Activated T-cell treated with anti-CD3 and anti-CD28 coated beads, Interleukin-2, amount 50 U/mL, for 4 hours (primary cell): ENCODE data around the gene MAZ. TPM values are rescaled to one million over a fixed set of nuclear protein-coding genes. Genes with fewer than 3 reads are reported as not detected.
"Not testable (repeated sequence)": the region's sequence is repeated elsewhere in the genome, so short reads cannot be mapped to it uniquely, and the experiment has no call there.

Experiments used
- ATAC-seq, 2 donors: fragments of 200-7000 bp; cut with Tn5 transposase; one replicate each; pipeline ENCODE4 v1.10.0; 2021
- DNase-seq: peaks from one replicate; pipeline ENCODE4 v3.0.0-alpha.2; 2020
- H3K27me3 Mint-ChIP-seq: one replicate; pipeline ENCODE4 v1.8.0; 2021; ENCODE audit warnings: low read depth, mixed read lengths
- H3K36me3 Mint-ChIP-seq: one replicate; pipeline ENCODE4 v1.8.0; 2022; ENCODE audit warnings: mixed read lengths; ENCODE audit not compliant: insufficient read depth
- H3K4me1 Mint-ChIP-seq: one replicate; pipeline ENCODE4 v1.8.0; 2021; ENCODE audit warnings: low read depth, mixed read lengths
- H3K4me3 Mint-ChIP-seq: one replicate; pipeline ENCODE4 v1.8.0; 2021; ENCODE audit warnings: mild to moderate bottlenecking, moderate library complexity, mixed read lengths
- H3K9me3 Mint-ChIP-seq: one replicate; pipeline ENCODE4 v1.8.0; 2021; ENCODE audit warnings: mixed read lengths
- total RNA-seq, 3 donors: library from RNA; stranded (reverse); gene quantifications; one replicate each; pipeline ENCODE4 v1.2.1, GENCODE V29; 2021

MAZ gene
- total RNA-seq, 3 donors from 2014 or later, result 321 to 471 (median 409) TPM

- Mint-ChIP-seq H3K27me3 (no peaks in the 10 kb centered on the region), H3K4me1 (peaks cover 75% of the 10 kb centered on the region), H3K4me3 (peak overlapping the region; percentile 91), H3K36me3 (peaks cover 19% of the 10 kb centered on the region), H3K9me3 (no peaks in the 10 kb centered on the region)
- ATAC-seq (peak in 1 of 2 donors; percentile 2), DNase-seq (peak; percentile 31)
Measured at GRCh38 chr16:29820730-29821642, 14.7 kb downstream of the MAZ start.

- no peaks in the 10 kb centered on the region for H3K27me3 Mint-ChIP-seq
- DNase-seq, result no peak
- no peaks in the 10 kb centered on the region for H3K9me3 Mint-ChIP-seq
- ATAC-seq, result no peak
- peaks cover 80% of the 10 kb centered on the region for H3K4me1 Mint-ChIP-seq
- peak overlapping the region; percentile 91 for H3K4me3 Mint-ChIP-seq
- peaks cover 19% of the 10 kb centered on the region for H3K36me3 Mint-ChIP-seq
Measured at GRCh38 chr16:29821643-29822115, 15.3 kb downstream of the MAZ start.

- Mint-ChIP-seq H3K9me3 (no peaks in the 10 kb centered on the region), H3K36me3 (peaks cover 5% of the 10 kb centered on the region), H3K4me3 (peak overlapping the region; percentile 56), H3K27me3 (no peaks in the 10 kb centered on the region), H3K4me1 (peaks cover 78% of the 10 kb centered on the region)
- DNase-seq (no peak), ATAC-seq (no peak)
Measured at GRCh38 chr16:29824589-29825144, 18.3 kb downstream of the MAZ start.

- peaks cover 2% of the 10 kb centered on the region for H3K36me3 Mint-ChIP-seq
- ATAC-seq (peak; percentile 57 to 59), DNase-seq (no peak)
- no peaks in the 10 kb centered on the region for H3K9me3 Mint-ChIP-seq
- H3K4me3 Mint-ChIP-seq, result peak overlapping the region; percentile 56
- peaks cover 78% of the 10 kb centered on the region for H3K4me1 Mint-ChIP-seq
- H3K27me3 Mint-ChIP-seq, result no peaks in the 10 kb centered on the region
Measured at GRCh38 chr16:29825145-29826044, 19.1 kb downstream of the MAZ start.

- ATAC-seq (no peak), DNase-seq (no peak)
- Mint-ChIP-seq H3K36me3 (peaks cover 6% of the 10 kb centered on the region), H3K27me3 (no peaks in the 10 kb centered on the region), H3K9me3 (no peaks in the 10 kb centered on the region), H3K4me1 (peaks cover 73% of the 10 kb centered on the region), H3K4me3 (peak overlapping the region; percentile 73)
Measured at GRCh38 chr16:29826342-29826695, 20.0 kb downstream of the MAZ start.

GRCh38 chr16:29830774-29831173 lies 24.4 kb downstream of the MAZ start:
- ATAC-seq (no peak), DNase-seq (no peak)
- Mint-ChIP-seq H3K9me3 (no peaks in the 10 kb centered on the region), H3K27me3 (no peaks in the 10 kb centered on the region), H3K4me3 (no peak overlapping the region), H3K4me1 (peaks cover 42% of the 10 kb centered on the region), H3K36me3 (peaks cover 15% of the 10 kb centered on the region)

GRCh38 chr16:29831490-29831889 lies 25.2 kb downstream of the MAZ start:
- DNase-seq (no peak), ATAC-seq (no peak)
- Mint-ChIP-seq H3K9me3 (no peaks in the 10 kb centered on the region), H3K4me1 (peaks cover 37% of the 10 kb centered on the region), H3K27me3 (no peaks in the 10 kb centered on the region), H3K36me3 (peaks cover 16% of the 10 kb centered on the region), H3K4me3 (no peak overlapping the region)

GRCh38 chr16:29833219-29833618 lies 26.9 kb downstream of the MAZ start:
- Mint-ChIP-seq H3K36me3 (peaks cover 22% of the 10 kb centered on the region), H3K4me1 (peaks cover 22% of the 10 kb centered on the region)
- not testable (repeated sequence) for H3K27me3 Mint-ChIP-seq, H3K9me3 Mint-ChIP-seq, H3K4me3 Mint-ChIP-seq, DNase-seq, ATAC-seq

GRCh38 chr16:29834079-29834478 lies 27.8 kb downstream of the MAZ start:
- Mint-ChIP-seq H3K9me3 (no peaks in the 10 kb centered on the region), H3K27me3 (no peaks in the 10 kb centered on the region), H3K4me3 (no peak overlapping the region), H3K4me1 (peaks cover 17% of the 10 kb centered on the region), H3K36me3 (peaks cover 22% of the 10 kb centered on the region)
- DNase-seq, result no peak
- no peak for ATAC-seq

GRCh38 chr16:29835926-29836325 lies 29.6 kb downstream of the MAZ start:
- no peaks in the 10 kb centered on the region for H3K27me3 Mint-ChIP-seq
- no peak overlapping the region for H3K4me3 Mint-ChIP-seq
- DNase-seq (no peak), ATAC-seq (no peak)
- H3K36me3 Mint-ChIP-seq, result peaks cover 25% of the 10 kb centered on the region
- H3K9me3 Mint-ChIP-seq, result no peaks in the 10 kb centered on the region
- peaks cover 6% of the 10 kb centered on the region for H3K4me1 Mint-ChIP-seq

GRCh38 chr16:29836623-29837022 lies 30.3 kb downstream of the MAZ start:
- no peak for ATAC-seq
- H3K36me3 Mint-ChIP-seq, result peaks cover 27% of the 10 kb centered on the region

GRCh38 chr16:29837841-29838240 lies 31.5 kb downstream of the MAZ start:
- Mint-ChIP-seq H3K36me3 (peaks cover 29% of the 10 kb centered on the region), H3K9me3 (no peaks in the 10 kb centered on the region), H3K4me3 (no peak overlapping the region), H3K27me3 (no peaks in the 10 kb centered on the region), H3K4me1 (peaks cover 1% of the 10 kb centered on the region)
- ATAC-seq (no peak), DNase-seq (no peak)

More at GRCh38 chr16:29836623-29837022, 30.3 kb downstream of the MAZ start:
- Mint-ChIP-seq H3K27me3 (no peaks in the 10 kb centered on the region), H3K4me3 (no peak overlapping the region), H3K4me1 (peaks cover 4% of the 10 kb centered on the region), H3K9me3 (no peaks in the 10 kb centered on the region)
- DNase-seq, result no peak

- ATAC-seq, result no peak
- DNase-seq, result no peak
- no peaks in the 10 kb centered on the region for H3K4me1 Mint-ChIP-seq
- no peak overlapping the region for H3K4me3 Mint-ChIP-seq
- no peaks in the 10 kb centered on the region for H3K27me3 Mint-ChIP-seq
- H3K36me3 Mint-ChIP-seq, result peaks cover 26% of the 10 kb centered on the region
- H3K9me3 Mint-ChIP-seq, result no peaks in the 10 kb centered on the region
Measured at GRCh38 chr16:29839822-29840221, 33.5 kb downstream of the MAZ start.

GRCh38 chr16:29840240-29840639 lies 33.9 kb downstream of the MAZ start:
- ATAC-seq, result no peak
- no peaks in the 10 kb centered on the region for H3K4me1 Mint-ChIP-seq
- DNase-seq, result no peak
- H3K36me3 Mint-ChIP-seq, result peaks cover 28% of the 10 kb centered on the region
- H3K4me3 Mint-ChIP-seq, result no peak overlapping the region
- no peaks in the 10 kb centered on the region for H3K9me3 Mint-ChIP-seq
- H3K27me3 Mint-ChIP-seq, result no peaks in the 10 kb centered on the region
